Measurements from ENCODE around the gene FTO. TPM values are rescaled to one million over a fixed set of nuclear protein-coding genes. Genes with fewer than 3 reads are reported as not detected.

FTO gene
- total RNA-seq, 4 donors from 2014 or later, result 70.9 to 89.7 (median 86.8) TPM

DNA sequence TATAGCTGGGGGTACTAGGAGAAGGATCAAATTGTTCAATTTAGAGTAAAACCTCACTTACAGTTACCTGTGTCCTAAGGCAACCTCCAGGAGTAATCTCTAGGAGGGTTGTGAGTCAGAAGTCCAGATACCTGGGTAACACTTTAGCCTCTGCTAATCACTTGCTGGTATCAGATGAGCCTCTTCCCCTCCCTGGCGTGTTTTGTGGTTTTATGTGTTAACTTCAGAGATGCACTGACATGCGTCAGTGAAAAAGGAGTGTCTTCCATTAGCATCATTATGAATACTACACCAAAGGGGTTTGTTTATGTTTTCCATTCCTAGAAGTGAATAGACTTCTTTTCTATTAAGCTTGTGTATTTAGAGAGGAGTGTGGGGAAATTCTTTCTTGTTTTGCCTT is 208.2 kb downstream of the FTO start:
- no peak for DNase-seq (ENCODE audit: low spot score)
- TF ChIP-seq, protein P1, sequence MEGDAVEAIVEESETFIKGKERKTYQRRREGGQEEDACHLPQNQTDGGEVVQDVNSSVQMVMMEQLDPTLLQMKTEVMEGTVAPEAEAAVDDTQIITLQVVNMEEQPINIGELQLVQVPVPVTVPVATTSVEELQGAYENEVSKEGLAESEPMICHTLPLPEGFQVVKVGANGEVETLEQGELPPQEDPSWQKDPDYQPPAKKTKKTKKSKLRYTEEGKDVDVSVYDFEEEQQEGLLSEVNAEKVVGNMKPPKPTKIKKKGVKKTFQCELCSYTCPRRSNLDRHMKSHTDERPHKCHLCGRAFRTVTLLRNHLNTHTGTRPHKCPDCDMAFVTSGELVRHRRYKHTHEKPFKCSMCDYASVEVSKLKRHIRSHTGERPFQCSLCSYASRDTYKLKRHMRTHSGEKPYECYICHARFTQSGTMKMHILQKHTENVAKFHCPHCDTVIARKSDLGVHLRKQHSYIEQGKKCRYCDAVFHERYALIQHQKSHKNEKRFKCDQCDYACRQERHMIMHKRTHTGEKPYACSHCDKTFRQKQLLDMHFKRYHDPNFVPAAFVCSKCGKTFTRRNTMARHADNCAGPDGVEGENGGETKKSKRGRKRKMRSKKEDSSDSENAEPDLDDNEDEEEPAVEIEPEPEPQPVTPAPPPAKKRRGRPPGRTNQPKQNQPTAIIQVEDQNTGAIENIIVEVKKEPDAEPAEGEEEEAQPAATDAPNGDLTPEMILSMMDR (IDR thresholded peaks at IDR 0.05), result no peak
- ATAC-seq (ENCODE audit: low FRiP score), result no peak

DNA sequence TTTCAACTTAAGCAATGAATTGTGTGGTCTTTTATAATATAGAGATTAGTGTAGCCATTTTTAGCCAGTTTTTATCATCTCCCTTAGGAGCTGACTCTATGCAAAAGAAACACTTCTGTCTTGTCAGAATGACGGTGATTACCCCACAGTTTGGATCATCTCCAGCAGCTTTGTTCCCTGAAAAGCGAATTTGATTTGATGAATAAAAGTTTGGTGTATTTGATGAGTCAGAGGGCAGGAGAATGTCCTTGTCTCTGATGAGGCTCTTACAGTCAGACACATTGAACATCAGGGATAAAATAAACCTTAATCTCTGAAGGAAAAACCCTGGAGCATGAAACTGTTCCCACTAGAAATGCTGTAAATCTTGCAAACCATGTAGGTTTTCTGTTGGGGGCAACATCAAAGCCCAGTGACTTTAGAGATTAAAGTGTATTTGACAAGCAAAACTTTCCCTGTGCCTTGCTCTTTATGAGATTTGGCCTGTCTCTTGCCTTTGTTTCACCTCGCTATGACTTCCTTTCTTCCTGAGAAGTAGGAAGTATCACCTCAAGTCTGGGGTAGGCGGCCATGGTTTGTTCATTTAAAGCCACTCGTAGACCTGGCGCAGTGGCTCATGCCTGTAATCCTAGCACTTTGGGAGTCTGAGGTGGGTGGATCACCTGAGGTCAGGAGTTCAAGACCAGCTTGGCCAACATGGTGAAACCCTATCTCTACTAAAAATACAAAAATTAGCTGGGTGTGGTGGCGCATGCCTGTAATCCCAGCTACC is 209.3 kb downstream of the FTO start:
- ATAC-seq (ENCODE audit: low FRiP score) (peak; percentile 68), DNase-seq (ENCODE audit: low spot score) (peak; percentile 32)
- TF ChIP-seq, protein P1 (IDR thresholded peaks at IDR 0.05), result no peak

DNA sequence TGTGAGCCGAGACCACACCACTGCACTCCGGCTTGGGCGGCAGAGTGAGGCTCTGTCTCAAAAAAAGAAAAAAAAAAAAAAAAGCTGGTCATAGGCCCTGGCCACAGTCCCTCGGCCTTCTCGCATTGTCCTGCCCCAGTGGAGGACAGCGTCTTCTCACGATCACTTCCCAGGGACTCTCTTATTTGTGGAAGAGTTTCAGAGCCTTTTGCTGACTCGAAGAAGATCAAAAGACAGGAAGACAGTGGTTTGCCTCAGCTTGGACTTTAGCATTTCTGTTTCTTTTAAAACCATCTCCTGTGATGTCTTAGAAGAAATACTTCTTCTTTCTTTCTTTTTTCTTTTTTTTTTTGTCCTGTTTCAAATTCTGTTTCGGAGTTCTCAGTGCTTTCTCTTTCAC is 210.0 kb downstream of the FTO start:
- no peak for ATAC-seq (ENCODE audit: low FRiP score)
- no peak for DNase-seq (ENCODE audit: low spot score)
- TF ChIP-seq, protein P1 (IDR thresholded peaks at IDR 0.05), result no peak

DNA sequence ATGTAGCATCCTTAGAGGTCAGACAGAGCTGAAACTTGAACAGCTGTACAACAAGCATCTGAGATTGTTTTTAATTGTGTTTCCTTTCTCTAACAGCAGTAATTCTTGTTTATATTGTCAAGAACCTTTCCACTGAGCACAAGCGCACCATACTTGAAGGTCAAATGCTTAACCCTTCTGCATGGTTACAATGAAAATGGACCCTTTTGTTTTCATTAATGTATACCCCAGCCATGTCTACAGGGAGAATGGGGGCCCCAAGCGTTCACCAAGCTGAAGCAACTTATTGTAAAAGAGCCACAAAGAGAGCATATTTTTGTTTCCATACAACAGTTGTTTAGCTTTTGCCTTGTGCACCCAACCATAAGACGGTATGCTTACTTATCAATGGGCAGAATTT is 210.8 kb downstream of the FTO start:
- no peak for DNase-seq (ENCODE audit: low spot score)
- no peak for ATAC-seq (ENCODE audit: low FRiP score)
- TF ChIP-seq, protein P1 (IDR thresholded peaks at IDR 0.05), result no peak

DNA sequence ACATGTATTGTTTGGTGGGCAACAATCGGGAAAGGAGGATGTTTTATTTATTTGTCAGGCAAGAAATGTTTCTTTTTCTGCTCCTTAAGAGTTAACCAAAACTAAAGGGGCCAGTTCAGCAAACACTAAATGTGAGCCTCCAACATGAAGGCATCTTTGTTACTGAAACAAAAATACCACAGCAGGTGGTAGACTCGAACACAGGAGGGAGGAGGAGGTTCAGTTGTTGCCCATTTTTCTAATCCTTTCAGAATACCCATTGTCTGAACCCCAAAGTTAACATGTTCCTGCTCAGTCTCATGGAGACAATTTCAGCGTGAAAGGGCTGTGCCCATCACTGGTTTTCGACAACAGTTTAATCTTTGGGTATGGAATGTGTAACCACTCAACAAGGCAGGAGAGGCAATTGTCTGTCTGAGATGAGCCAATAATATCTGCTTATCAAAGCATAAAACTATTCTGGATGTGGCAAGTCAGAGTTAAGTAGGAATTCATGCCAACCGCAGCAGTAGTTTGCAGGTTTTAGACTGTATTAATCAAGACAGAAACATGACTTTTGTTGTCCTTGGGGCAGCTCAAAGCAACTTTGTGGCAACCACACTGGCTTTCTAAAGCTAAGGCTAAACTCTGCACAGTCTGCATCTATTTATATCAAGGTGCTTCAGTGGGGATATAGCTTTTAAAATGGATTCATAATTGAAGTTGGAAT is 211.7 kb downstream of the FTO start:
- ATAC-seq (ENCODE audit: low FRiP score) (no peak), DNase-seq (ENCODE audit: low spot score) (no peak)

DNA sequence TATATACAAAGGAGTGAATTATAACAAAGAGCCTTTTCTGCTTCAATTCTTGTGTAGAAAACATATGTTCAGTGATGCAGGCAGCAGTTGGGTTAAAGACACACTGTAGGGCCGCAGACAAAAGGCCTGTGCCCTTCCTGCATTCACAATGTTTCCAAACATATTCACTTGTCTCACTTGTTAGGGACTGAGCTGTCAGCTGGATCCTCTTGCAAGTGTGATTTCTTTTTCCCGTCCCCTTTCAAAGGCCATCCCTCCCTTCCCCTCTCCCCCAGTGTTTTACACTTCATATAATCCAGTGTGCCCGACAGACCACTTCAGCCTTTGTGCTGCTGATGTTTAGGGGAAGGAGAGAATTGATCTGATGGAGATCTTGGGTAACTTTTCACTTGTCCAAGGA is 217.0 kb downstream of the FTO start:
- TF ChIP-seq, protein P1 (IDR thresholded peaks at IDR 0.05), result no peak
- DNase-seq (ENCODE audit: low spot score) (no peak), ATAC-seq (ENCODE audit: low FRiP score) (no peak)

More for the DNA sequence above, 211.7 kb downstream of the FTO start:
- TF ChIP-seq, protein P1 (IDR thresholded peaks at IDR 0.05), result no peak

Data from omental fat pad (tissue), 4 donors.